Stromal cell of bone marrow (primary cell): ENCODE results near the gene PCP2.
"Not testable (repeated sequence)": the region's sequence is repeated elsewhere in the genome, so short reads cannot be mapped to it uniquely, and the experiment has no call there.

ENCODE experiments used
- DNase-seq: peaks from one replicate; pipeline ENCODE4 v3.0.0-alpha.2; 2012; ENCODE audit warnings: low read depth

PCP2 gene

GRCh38 chr19:7661744-7662538 lies 28.4 kb upstream of the PCP2 start:
- no peak for DNase-seq

- no peak for DNase-seq
Observed at GRCh38 chr19:7658219-7658686, 24.7 kb upstream of the PCP2 start.

GRCh38 chr19:7657131-7657751 lies 23.7 kb upstream of the PCP2 start:
- DNase-seq: no peak

DNA sequence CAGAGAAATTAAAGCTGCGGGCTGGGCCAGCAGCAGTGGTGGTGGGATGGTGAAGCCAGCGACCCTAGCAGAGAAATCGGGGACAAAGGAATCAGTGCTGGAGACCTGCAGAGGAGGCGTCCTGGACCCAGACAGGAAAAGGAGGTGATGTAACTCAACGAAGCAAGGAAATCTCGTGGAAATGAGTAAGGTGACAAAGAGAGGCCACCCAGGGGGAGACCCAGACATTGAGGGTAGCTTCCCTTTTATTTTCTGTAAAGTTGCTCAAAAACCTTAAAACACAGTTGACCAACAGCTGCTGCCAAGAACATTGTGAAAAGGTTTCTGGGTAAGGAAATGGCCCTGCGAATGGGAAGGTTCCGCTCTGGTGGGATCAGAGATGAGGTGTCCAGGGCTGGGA lies 22.1 kb upstream of the PCP2 start:
- DNase-seq: no peak

DNA sequence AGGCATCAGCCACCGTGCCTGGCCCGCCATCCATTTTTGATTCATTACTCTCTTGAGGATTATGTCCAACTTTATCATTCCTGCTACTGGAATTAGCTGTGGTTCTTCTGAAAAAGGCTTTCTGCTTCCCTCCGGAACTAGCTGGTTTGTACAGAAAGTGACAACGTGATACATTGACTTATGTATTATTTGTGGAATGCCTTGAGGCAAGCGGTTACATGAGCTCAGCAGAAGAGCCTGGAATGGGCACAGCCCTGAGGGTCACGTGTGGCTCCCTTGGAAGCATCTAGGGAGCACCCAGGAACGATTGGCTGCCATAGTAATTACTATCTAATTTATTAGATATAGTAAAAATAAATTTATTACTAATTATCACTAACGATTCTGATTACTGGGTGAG lies 20.9 kb upstream of the PCP2 start:
- no peak for DNase-seq

- DNase-seq: peak; percentile 42
Observed at GRCh38 chr19:7652061-7652641, 18.6 kb upstream of the PCP2 start.

DNA sequence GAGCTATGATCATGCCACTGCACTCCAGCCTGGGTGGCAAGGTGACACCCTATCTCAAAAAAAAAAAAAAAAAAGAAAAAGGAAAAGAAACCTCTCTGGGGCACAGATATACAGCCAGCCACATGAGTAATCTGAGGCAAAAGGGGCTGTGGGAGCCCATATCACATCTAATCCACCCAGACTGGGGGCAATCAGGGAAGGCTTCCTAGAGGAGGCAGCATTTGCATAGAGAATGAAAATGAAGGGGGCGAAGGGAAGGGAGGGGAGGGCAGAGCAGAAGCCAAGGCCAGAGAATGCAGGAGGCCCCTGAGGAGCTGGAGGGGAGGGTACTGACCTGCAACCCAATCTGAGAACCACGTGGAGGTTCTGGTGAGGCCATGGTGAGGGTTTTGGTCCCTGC lies 16.6 kb upstream of the PCP2 start:
- no peak for DNase-seq

DNA sequence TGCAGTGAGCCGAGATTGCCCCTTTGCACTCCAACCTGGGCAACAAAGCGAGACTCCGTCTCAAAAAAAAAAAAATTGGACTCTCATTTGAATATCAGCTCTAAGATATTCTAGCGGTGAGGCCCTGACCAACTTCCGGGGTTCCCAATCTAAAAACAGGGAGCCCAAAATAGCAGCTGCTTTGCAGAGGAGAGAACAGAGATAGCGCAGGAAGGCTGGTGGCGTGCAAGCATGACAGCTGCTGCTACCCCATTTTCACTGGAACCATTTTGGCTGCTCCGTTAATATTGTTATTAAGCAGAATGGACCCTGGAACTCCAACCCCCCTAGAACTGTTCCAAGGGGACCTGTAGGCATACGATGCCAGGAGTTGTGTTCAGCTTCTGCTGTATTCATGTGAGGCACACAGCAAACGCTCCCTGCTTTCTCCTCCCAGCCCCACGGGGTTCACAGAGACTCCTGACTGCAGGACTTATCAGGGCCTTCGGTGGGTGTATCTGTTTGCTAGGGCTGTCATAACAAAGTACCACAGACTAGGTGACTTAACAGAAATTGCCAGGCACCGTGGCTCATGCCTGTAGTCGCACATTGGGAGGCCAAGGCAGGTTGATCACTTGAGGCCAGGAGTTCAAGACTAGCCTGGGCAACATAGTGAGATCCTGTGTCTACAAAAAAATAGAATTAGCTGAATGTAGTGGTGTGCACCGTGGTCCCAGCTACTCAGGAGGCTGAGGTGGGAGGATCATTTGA lies 14.9 kb upstream of the PCP2 start:
- DNase-seq: no peak

DNA sequence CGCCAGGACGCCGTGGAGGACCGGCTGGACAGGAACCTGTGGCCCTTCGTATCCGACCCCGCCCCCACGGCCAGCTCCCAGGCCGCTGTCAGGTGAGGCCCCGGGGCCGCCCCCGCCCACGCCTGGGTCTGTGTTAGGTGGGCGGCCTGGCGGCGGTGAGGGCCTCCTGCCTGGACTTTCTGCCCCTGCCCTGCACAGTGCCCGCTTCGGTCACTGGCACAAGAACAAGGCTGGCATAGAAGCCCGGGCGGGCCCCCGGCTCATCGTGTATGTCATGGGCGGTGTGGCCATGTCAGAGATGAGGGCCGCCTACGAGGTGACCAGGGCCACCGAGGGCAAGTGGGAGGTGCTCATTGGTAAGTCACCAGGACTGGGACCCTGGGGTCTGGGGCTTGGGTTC lies 13.6 kb upstream of the PCP2 start:
- DNase-seq: no peak

DNA sequence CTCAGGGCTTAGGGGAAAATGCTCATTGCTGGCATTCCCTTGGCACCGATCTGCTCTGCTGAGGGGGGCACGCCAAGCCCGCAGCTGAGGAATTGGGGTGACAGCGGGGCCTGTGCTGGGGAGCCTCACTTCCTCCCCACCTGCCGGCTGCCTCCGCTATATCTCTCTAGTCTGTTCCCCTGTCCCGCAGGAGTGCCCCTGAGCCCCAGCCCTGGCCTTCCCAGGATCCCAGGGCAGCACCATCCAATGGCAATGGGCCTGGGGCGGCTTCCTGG lies 12.8 kb upstream of the PCP2 start:
- DNase-seq: no peak

DNA sequence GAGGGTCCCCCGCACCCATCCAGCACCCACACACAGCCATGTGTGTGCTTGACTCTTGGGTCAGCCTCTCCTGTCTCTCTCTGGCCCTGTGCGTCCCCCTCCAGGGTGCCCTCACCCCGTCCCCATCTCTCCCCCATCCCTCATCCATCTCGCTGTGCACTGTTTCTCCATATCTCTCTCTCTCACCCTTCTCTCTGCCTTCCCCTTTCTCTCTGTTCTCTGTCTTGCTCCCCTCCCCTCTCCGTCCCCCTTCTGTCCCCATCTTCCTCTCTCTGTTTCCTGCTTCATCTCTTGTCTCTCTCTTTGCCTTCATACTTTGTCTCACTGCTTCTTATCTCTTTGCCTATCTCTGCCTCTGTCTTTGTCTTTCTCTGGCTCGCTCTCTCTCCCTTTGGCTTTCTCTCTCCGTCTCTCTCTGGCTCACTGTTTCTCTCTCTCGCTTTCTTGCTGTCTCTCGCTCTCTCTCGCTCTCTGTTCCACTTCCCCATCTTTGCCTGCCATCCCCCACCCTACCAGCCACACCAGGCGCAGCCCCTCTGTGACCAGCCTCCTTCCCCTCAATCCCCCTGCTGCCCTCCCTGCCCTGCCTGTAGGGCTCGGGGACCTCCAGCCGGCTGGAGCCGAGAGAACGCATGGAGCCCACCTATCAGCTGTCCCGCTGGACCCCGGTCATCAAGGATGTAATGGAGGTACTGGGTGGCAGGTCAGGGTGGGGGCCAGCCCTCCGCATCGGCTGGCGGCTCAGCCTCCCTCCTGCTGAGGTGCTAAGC lies 12.3 kb upstream of the PCP2 start:
- DNase-seq: no peak

- no peak for DNase-seq
Observed at GRCh38 chr19:7645163-7645562, 11.6 kb upstream of the PCP2 start.

DNA sequence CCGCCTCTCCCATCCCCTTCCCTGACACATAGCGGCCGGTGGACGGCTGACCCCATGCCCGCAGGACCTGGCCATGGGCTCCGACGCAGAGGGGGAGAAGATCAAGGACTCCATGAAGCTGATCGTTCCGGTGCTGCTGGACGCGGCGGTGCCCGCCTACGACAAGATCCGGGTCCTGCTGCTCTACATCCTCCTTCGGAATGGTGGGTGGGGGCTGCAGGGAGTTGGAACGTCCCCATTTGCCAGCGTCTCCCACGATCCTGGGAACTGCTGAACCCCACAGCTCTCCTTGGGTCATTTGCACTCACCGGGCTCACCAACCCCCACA lies 11.0 kb upstream of the PCP2 start:
- no peak for DNase-seq

- DNase-seq: not testable (repeated sequence)
Observed at GRCh38 chr19:7643629-7644549, 10.4 kb upstream of the PCP2 start.

GRCh38 chr19:7643031-7643415 lies 9.5 kb upstream of the PCP2 start:
- no peak for DNase-seq

GRCh38 chr19:7642295-7643030 lies 8.9 kb upstream of the PCP2 start:
- DNase-seq: no peak

DNA sequence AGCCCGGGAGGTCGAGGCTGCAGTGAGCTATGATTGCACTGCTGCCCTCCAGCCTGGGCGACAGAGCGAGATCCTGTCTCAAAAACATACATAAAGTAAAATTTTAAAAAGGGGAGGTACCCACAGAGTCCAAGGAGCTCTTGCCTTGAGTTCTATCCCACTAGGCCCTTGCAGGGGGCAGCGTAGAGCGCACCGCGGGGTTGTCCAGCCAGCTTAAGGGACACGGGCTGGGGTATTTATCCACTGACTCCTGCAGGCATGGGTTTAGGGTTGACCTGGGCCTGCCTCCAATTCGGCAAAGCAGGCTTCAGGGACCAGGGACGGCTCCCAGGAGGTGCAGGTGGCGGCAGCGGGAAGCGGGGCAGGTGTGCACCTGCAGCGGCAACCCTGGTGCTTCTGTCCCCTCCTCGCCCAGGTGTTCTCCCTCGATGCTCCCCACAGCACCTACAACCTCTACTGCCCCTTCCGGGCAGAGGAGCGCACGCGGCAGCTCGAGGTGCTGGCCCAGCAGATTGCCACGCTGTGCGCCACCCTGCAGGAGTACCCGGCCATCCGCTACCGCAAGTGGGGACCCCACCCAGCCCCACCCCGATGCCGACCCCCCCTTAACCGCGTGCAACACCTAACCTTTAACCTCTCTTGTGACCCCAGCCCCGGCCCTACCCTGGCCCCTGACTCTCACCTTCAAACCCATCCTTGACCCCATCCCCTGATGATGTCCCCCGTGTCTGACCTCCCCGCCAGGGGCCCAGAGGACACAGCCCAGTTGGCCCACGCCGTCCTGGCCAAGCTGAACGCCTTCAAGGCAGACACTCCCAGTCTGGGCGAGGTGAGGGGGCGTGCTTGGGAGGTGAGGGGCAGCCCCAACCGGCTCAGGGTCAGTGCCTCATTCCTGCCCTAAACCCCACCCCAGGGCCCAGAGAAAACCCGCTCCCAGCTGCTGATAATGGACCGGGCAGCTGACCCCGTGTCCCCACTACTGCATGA lies 8.1 kb upstream of the PCP2 start:
- DNase-seq: no peak

- no peak for DNase-seq
Observed at GRCh38 chr19:7640803-7641202, 7.3 kb upstream of the PCP2 start.

DNA sequence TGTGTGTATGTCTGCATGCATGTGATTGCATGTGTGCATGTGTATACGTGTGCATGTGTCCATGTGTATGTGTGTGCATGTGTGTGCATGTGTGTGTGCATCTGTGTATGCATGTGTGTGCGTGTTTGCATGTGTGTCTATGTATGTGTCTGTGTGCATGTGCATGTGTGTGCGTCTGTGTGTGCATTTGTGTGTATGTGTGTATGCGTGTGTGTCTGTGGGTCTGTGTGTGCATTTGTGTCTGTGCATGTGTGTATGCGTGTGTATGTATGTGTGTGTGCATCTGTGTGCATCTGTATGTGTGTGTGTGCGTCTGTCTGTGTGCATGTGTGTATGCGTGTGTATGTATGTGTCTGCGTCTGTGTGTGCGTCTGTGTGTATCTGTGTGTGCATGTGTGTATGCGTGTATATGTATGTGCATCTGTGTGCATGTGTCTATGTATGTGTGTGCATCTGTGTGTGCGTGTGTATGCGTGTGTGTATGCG lies 6.4 kb upstream of the PCP2 start:
- DNase-seq: no peak
